Measurements from ENCODE around the gene CKAP2L.

Gene CKAP2L

DNA sequence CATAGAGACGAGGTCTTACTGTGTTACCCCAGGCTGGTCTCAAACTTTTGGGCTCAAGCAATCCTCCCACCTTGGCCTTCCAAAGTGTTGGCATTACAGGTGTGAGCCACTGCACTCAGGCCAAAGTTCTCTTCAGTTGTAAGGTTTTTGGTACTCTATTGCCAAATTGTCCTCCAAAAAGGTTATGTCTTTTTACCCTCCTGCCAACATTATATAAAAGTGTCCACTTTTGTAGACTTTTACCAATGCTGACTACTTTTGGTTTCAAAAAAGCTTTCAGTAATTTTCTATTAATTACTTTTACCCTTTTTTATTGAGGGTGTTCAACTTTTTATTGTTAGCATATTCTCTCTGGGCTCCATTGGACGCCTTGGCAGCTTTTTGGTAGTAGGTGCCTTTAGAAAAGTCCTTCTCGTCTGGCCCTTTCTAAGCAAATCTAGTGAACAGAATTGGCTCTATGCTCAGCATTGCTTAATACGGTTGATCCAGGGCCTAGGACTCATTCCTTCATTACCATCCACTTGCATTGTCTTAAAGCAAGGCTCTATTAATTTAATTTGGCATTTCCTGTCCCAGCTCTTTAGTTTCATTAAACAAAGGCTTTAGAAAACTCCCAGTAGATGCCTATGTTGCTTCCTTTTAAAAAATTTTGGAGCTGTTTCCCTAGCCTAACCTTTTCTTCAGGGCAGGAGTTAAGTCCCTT, 36.6 kb upstream of the CKAP2L start:
- TF ChIP-seq NFIC (IDR thresholded peaks at IDR 0.05) = no peak

DNA sequence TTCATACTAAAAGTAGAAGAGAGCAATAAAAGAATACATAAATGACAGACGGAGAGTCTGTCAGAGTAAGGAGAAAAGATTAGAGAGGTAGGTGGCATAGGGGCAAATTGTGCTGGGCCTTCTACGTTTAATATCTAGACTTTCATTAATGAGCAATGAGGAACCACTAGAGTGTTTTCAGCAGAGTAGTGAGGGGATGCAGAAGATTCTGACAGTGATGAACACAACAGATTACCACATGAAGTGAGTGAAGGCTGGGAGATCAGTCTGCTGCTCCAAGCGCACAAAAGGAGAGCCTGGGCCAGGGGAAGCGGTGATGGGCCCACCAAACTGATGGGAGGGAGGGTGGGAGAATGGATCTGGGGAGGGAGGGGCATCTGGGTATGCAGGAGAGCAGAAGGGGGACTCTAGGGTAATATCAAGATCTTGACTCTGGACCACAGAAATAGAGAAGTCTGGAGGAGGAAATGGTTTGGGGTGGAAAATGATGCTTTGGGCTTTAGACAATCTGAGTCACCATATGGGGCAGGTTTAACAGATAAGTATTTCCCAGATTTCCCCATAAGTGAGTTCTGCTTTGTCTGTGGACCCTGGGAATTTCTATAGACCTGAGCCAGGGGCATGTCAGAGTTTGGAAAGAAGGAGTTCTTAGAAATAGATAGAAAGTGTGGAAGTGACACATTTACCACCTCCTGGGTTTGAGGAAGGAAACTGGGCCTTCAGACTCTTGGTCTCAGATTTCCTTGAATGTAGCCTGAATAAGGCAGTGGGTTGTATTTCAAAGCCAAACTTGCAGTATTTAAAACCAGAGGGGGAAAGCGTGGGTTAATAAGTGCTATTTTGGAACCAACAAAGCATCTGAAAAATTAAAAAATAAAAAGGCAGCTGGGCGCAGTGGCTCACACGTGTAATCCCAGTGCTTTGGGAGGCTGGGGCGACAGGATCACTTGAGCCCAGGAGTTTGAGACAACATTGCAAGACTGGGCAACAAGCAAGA, 34.9 kb upstream of the CKAP2L start:
- TF ChIP-seq CEBPB (IDR thresholded peaks at IDR 0.05) (no peak), EGR1 (IDR thresholded peaks at IDR 0.05) (no peak), RAD21 (IDR thresholded peaks at IDR 0.05; ENCODE audit: low read depth) (no peak), TAF1 (IDR thresholded peaks at IDR 0.05; ENCODE audit: low read depth) (no peak), FOXM1 (IDR thresholded peaks at IDR 0.05; ENCODE audit: borderline replicate concordance, low read depth) (no peak)
- TF ChIP-seq, protein P1, sequence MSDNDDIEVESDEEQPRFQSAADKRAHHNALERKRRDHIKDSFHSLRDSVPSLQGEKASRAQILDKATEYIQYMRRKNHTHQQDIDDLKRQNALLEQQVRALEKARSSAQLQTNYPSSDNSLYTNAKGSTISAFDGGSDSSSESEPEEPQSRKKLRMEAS (IDR thresholded peaks at IDR 0.05) = no peak
- TF ChIP-seq, protein P2, sequence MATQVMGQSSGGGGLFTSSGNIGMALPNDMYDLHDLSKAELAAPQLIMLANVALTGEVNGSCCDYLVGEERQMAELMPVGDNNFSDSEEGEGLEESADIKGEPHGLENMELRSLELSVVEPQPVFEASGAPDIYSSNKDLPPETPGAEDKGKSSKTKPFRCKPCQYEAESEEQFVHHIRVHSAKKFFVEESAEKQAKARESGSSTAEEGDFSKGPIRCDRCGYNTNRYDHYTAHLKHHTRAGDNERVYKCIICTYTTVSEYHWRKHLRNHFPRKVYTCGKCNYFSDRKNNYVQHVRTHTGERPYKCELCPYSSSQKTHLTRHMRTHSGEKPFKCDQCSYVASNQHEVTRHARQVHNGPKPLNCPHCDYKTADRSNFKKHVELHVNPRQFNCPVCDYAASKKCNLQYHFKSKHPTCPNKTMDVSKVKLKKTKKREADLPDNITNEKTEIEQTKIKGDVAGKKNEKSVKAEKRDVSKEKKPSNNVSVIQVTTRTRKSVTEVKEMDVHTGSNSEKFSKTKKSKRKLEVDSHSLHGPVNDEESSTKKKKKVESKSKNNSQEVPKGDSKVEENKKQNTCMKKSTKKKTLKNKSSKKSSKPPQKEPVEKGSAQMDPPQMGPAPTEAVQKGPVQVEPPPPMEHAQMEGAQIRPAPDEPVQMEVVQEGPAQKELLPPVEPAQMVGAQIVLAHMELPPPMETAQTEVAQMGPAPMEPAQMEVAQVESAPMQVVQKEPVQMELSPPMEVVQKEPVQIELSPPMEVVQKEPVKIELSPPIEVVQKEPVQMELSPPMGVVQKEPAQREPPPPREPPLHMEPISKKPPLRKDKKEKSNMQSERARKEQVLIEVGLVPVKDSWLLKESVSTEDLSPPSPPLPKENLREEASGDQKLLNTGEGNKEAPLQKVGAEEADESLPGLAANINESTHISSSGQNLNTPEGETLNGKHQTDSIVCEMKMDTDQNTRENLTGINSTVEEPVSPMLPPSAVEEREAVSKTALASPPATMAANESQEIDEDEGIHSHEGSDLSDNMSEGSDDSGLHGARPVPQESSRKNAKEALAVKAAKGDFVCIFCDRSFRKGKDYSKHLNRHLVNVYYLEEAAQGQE (IDR thresholded peaks at IDR 0.05; ENCODE audit: low read depth) = no peak

DNA sequence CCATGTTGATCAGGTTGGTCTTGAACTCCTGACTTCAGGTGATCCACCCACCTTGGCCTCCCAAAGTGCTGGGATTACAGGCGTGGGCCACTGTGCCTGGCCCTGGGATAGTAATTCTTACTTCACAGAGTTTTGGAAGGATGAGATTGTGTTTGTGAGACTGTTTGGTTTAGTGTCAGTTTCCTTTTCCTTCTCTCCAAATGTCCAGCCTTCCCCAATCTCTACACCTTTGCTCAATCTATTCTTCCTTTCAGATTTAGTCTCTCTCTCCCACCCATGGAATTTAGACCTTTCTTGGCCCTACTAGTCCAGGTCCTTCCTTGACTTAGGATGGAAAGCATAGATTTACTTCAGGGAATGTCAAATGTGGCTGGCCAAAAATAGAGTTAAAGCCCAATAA, 32.1 kb upstream of the CKAP2L start:
- TF ChIP-seq FOXM1 (IDR thresholded peaks at IDR 0.05; ENCODE audit: borderline replicate concordance, low read depth) = no peak
- TF ChIP-seq, protein P3, sequence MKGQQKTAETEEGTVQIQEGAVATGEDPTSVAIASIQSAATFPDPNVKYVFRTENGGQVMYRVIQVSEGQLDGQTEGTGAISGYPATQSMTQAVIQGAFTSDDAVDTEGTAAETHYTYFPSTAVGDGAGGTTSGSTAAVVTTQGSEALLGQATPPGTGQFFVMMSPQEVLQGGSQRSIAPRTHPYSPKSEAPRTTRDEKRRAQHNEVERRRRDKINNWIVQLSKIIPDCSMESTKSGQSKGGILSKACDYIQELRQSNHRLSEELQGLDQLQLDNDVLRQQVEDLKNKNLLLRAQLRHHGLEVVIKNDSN (IDR thresholded peaks at IDR 0.05) = no peak
- no peak for TF ChIP-seq NFIC (IDR thresholded peaks at IDR 0.05)
- TF ChIP-seq EGR1 (IDR thresholded peaks at IDR 0.05) = no peak
- no peak for TF ChIP-seq YY1 (IDR thresholded peaks at IDR 0.05; ENCODE audit: low read depth)
- no peak for TF ChIP-seq TCF12 (IDR thresholded peaks at IDR 0.05; ENCODE audit: low read depth)
- TF ChIP-seq, protein P2 (IDR thresholded peaks at IDR 0.05; ENCODE audit: low read depth) = no peak
- TF ChIP-seq ZBTB7A (IDR thresholded peaks at IDR 0.05; ENCODE audit: low read depth) = no peak
- no peak for TF ChIP-seq CEBPB (IDR thresholded peaks at IDR 0.05)
- TF ChIP-seq TAF1 (IDR thresholded peaks at IDR 0.05; ENCODE audit: low read depth) = no peak
- no peak for TF ChIP-seq RAD21 (IDR thresholded peaks at IDR 0.05; ENCODE audit: low read depth)

DNA sequence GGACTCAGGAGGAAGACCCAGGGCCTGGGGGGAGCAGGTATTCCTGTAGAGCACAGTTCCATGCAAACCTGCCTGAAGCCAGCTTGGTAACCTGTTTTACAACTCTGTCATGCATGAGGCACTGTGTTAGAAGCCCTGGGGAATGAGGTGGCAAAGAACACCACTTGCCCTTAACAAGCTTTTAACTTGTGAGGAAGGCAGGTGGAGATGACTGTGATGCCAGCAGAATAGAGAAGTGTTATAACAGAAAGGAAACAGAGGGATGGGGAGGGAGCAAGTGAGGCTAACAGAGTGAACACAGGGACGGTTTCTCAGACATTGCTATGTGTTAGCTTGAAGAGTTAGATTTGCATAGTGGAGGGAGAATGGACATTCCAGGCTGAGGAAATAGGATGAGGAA, 31.4 kb upstream of the CKAP2L start:
- TF ChIP-seq YY1 (IDR thresholded peaks at IDR 0.05; ENCODE audit: low read depth) = no peak
- no peak for TF ChIP-seq ZBTB7A (IDR thresholded peaks at IDR 0.05; ENCODE audit: low read depth)
- TF ChIP-seq TAF1 (IDR thresholded peaks at IDR 0.05; ENCODE audit: low read depth) = no peak
- no peak for TF ChIP-seq TCF12 (IDR thresholded peaks at IDR 0.05; ENCODE audit: low read depth)
- no peak for TF ChIP-seq TEAD4 (IDR thresholded peaks at IDR 0.05)
- TF ChIP-seq CREB1 (IDR thresholded peaks at IDR 0.05; ENCODE audit: low read depth) = no peak
- TF ChIP-seq, protein P1 (IDR thresholded peaks at IDR 0.05) = no peak

DNA sequence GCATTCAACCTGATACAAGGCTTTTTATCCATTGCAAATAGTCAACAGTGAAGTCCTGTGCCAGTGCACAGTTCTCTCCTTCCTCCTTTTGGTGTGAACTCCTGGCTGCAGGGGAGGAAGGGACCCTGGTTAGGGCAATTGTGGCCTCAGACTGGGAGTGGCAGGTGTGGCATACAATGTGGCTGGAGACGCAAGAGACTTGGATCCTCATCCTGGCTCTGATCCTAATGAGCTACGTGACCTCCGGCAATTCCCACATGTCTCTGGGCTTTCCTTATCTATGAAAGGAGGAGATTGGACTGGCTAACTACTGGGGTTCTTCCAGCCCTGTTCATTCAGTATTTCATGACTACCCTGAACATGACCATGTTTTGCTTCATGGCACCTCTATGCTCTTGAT, 30.4 kb upstream of the CKAP2L start:
- TF ChIP-seq, protein P3 (IDR thresholded peaks at IDR 0.05) = no peak
- TF ChIP-seq EP300 (IDR thresholded peaks at IDR 0.05; ENCODE audit: borderline replicate concordance) (no peak), ZBTB7A (IDR thresholded peaks at IDR 0.05; ENCODE audit: low read depth) (no peak)
- TF ChIP-seq, protein P1 (IDR thresholded peaks at IDR 0.05) = no peak
